DMS153 treated with DMSO at 0.1 percent for 48 hours (cell line): Measurements from ENCODE around the gene ST8SIA2.

ENCODE experiments used
- DNase-seq: peaks from one replicate; lab custom pipeline; 2025; ENCODE audit not compliant: unreplicated experiment; lab: John Stamatoyannopoulos, UW

The ST8SIA2 gene

DNA sequence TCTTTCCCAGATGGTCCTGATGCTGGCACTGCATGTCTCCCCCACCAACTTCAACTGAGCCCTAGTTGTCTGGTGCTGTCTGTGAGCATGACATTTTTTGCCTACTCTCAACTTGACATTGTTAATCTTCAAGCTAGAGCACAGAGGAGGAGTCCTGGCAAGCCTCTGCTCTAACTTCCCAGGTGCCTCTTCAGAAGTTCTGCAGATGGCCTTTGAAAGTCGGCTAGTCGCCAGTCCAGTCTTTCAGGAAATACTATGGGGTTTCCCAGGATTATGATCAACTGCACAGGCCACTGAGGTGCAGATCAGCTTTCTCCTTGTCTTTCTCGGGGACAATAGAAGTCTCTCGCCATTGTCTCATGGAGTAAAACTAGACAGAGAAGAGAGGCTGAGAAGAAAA lies 86.7 kb downstream of the ST8SIA2 start:
- no peak for DNase-seq

- no peak for DNase-seq
Observed at GRCh38 chr15:92485441-92485840, 91.8 kb downstream of the ST8SIA2 start.

- DNase-seq, result no peak
Observed at GRCh38 chr15:92492551-92493115, 99.0 kb downstream of the ST8SIA2 start.

- no peak for DNase-seq
Observed at GRCh38 chr15:92494806-92495336, 101.2 kb downstream of the ST8SIA2 start.

- no peak for DNase-seq
Observed at GRCh38 chr15:92495446-92495845, 101.8 kb downstream of the ST8SIA2 start.

- no peak for DNase-seq
Observed at GRCh38 chr15:92499731-92500530, 106.2 kb downstream of the ST8SIA2 start.

DNA sequence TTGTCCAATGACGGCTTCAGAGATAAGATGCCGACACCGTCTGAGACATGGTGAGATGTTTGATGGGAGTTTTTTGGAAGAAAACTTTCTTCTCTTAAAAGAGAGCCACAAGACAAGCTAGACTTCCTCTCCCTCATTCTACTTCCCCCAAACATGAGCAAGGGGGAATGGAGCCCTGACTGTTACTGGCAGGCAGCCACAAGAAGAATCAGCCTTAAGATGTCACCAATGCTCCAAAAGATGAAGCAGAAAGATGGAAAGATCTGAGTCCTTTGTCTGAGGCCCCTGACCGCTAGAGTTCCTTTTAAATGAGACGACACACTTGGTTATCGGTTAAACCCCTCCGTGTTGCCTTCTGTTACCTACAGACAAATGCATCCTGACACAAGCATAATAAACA lies 108.7 kb downstream of the ST8SIA2 start:
- DNase-seq, result no peak

- no peak for DNase-seq
Observed at GRCh38 chr15:92502930-92503857, 109.5 kb downstream of the ST8SIA2 start.

- no peak for DNase-seq
Observed at GRCh38 chr15:92503889-92504288, 110.2 kb downstream of the ST8SIA2 start.

DNA sequence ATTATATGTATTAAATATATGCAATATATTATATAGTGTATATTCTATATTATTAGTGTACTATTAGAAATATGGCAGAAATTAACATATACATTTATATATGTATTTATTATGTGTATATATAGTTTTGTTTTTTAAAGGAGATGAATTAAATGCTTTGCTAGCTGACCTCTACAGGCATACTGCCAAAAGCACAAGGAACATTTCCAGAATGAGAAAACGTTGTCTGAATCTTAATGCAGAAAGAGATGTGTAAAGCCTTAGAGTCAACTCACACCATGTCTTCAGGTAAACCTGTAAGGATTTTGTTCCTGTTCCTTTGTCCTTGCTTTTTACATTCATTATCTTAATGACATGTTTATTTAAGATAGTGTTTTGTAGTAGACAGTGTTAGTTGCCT lies 111.9 kb downstream of the ST8SIA2 start:
- DNase-seq, result no peak

DNA sequence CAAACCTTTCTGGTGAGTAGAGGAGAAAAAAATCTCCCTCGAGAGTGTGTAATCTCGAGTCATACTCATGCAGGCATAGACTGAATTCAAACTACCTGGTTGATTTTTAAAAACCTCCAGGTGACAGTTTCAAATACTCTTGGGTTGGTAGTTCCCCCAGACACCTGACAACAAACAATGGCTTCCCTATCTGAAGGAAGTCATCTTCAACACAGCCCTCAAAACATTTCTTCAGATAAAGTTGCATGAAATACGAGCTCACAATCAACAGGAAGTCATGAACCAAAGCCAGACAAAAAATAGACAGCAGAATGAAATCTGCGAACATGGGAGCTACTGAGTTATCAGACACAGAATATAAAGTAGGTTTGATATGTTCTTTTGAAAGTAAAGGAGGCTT lies 112.8 kb downstream of the ST8SIA2 start:
- no peak for DNase-seq

DNA sequence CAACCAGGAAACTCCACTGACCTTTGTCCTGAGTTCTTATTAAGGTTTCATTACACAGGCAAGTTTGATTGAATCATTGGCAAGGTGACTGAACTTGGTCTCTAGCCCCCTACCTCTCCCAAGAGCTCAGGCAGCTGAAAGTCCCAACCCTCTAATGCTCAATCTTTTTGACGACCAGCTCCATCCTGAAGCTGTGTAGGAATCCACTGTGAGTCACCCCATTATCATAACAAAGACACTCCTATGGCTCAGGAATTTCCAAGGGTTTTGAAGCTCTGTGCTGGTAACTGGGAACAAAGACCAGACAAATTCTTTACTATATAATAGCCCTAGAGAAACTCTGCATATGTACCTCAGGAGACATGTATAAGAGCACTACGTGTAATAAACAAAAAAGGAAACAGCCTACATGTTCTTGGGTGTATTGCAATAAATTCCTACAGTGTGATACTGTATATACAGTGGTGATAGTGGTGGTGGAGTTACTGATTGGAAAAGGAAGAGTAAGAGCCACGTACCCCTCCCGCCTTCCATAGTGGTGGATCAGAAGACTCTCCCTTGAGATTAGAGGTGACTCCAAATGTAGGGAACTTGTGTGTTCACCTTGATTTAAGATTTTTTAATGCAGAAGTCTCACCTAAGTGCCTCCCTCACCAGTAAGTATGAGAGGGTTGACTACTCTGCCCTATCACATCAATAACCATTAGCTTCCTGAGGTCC lies 116.6 kb downstream of the ST8SIA2 start:
- no peak for DNase-seq
